ENCODE measurements around the gene ODAPH. TPM values are rescaled to one million over a fixed set of nuclear protein-coding genes. Genes with fewer than 3 reads are reported as not detected.

ODAPH gene
- total RNA-seq, 1 experiment from 2014 or later = not detected

GRCh38 chr4:75552452-75552851, 3.4 kb upstream of the ODAPH start:
- TF ChIP-seq CTCF (conservative IDR thresholded peaks at IDR 0.05) = no peak
- no peak overlapping the region for H2BK5ac ChIP-seq (ENCODE audit: insufficient read length, low read length)
- H4K8ac ChIP-seq (replicated peaks; ENCODE audit: insufficient read length, low read depth, low read length) = no peak overlapping the region
- Mint-ChIP-seq H3K27me3 (ENCODE audit: low read depth) (no peaks in the 10 kb centered on the region), H3K4me3 (no peak overlapping the region), H3K27ac (no peak overlapping the region), H3K4me1 (peaks cover 15 to 16% of the 10 kb centered on the region in 2 experiments), H3K9me3 (no peaks in the 10 kb centered on the region), H3K36me3 (ENCODE audit: insufficient read depth in 1 of 3, low read depth in 3 of 3) (no peaks in the 10 kb centered on the region)
- no peak overlapping the region for H3K4me2 ChIP-seq (ENCODE audit: insufficient read depth, insufficient read length, low read length)
- no peak overlapping the region for H2BK15ac ChIP-seq (ENCODE audit: low read depth, low read length)
- H3K9me3 ChIP-seq (ENCODE audit: control insufficient read depth, low read depth, low read length) = no peaks in the 10 kb centered on the region
- no peaks in the 10 kb centered on the region; the same call in 1 of the 2 replicates for H3K4me1 ChIP-seq (ENCODE audit: insufficient read depth, low read length)
- no peak overlapping the region for H2BK120ac ChIP-seq (ENCODE audit: low read depth, low read length, poor library complexity, severe bottlenecking)
- H3K14ac ChIP-seq (ENCODE audit: insufficient read depth, low read length) = no peak overlapping the region
- no peak overlapping the region for H2BK20ac ChIP-seq (ENCODE audit: low read depth, low read length, poor library complexity, severe bottlenecking)
- no peak overlapping the region for H2BK12ac ChIP-seq (ENCODE audit: insufficient read length, low read depth, low read length)
- H3K79me2 ChIP-seq (ENCODE audit: insufficient read depth, low read length) = no peaks in the 10 kb centered on the region
- H3K9ac ChIP-seq (ENCODE audit: extremely low read depth, insufficient read length, low read length) = no peak overlapping the region
- no peak for DNase-seq
- no peak overlapping the region for H4K5ac ChIP-seq (ENCODE audit: insufficient read length, low read depth, low read length)
- no peaks in the 10 kb centered on the region for H3K27me3 ChIP-seq (ENCODE audit: insufficient read depth, low read length)
- H2AK5ac ChIP-seq (ENCODE audit: insufficient read length, low read length) = no peak overlapping the region
- H3K79me1 ChIP-seq (ENCODE audit: insufficient read depth, low read depth, low read length, poor library complexity, severe bottlenecking) = no peaks in the 10 kb centered on the region
- no peak overlapping the region for H4K91ac ChIP-seq (ENCODE audit: insufficient read length, low read depth, low read length)
- H3K4ac ChIP-seq (ENCODE audit: low read depth, low read length) = no peak overlapping the region
- no peak overlapping the region for H3K56ac ChIP-seq (ENCODE audit: insufficient read length, low read depth, low read length)
- H3K23ac ChIP-seq (ENCODE audit: insufficient read length, low read depth, low read length) = no peak overlapping the region
- no peaks in the 10 kb centered on the region for H4K20me1 ChIP-seq (ENCODE audit: control insufficient read depth, insufficient read depth, insufficient read length)
- no peak overlapping the region for H3K27ac ChIP-seq (ENCODE audit: insufficient read length, low read depth, low read length)
- no peaks in the 10 kb centered on the region for H3K23me2 ChIP-seq (ENCODE audit: insufficient read length, low read depth, low read length, poor library complexity, severe bottlenecking)
- no peak overlapping the region for H3K18ac ChIP-seq (ENCODE audit: insufficient read length, low read depth, low read length)
- no peak overlapping the region for H2AFZ ChIP-seq (ENCODE audit: low read length)
- H3T11ph ChIP-seq (ENCODE audit: low read length) = no peak overlapping the region

All from H9 (cell line).